ENCODE data around the gene FAM20C. TPM values are rescaled to one million over a fixed set of nuclear protein-coding genes. Genes with fewer than 3 reads are reported as not detected.
"Not testable (repeated sequence)": the region's sequence is repeated elsewhere in the genome, so short reads cannot be mapped to it uniquely, and the experiment has no call there.

Gene FAM20C
- total RNA-seq, 1 donor from 2014 or later = 10.0 TPM

GRCh38 chr7:205115-206010 is 13.0 kb downstream of the FAM20C start:
- no peak overlapping the region for H3K4me3 ChIP-seq (ENCODE audit: insufficient read depth, low read depth, low read length)
- H3K4me1 ChIP-seq (ENCODE audit: insufficient read depth, low read length) = no peaks in the 10 kb centered on the region
- FAIRE-seq (no peak), DNase-seq (ENCODE audit: low read depth) (no peak)
- no peak overlapping the region for H3K9ac ChIP-seq (ENCODE audit: low read length)
- H3K9me3 ChIP-seq (ENCODE audit: insufficient read depth, low read depth, low read length) = peaks cover 8% of the 10 kb centered on the region
- H3K36me3 ChIP-seq (ENCODE audit: insufficient read depth, low read length) = peaks cover 18% of the 10 kb centered on the region
- peaks cover 4% of the 10 kb centered on the region for H3K4me1 Mint-ChIP-seq (ENCODE audit: low read depth, unreplicated experiment)
- peaks cover 15% of the 10 kb centered on the region for H3K36me3 Mint-ChIP-seq (ENCODE audit: low read depth, unreplicated experiment)
- H3K79me2 ChIP-seq (ENCODE audit: insufficient read depth, low read length) = peaks cover 36% of the 10 kb centered on the region
- H3K4me3 Mint-ChIP-seq (ENCODE audit: unreplicated experiment) = no peak overlapping the region
- no peaks in the 10 kb centered on the region for H3K27me3 ChIP-seq (ENCODE audit: insufficient read depth, low read length)
- H3K27me3 Mint-ChIP-seq (ENCODE audit: low read depth, unreplicated experiment) = peaks cover 10% of the 10 kb centered on the region
- no peak overlapping the region for H3K27ac ChIP-seq (ENCODE audit: low read depth, low read length)
- H3K27ac Mint-ChIP-seq (ENCODE audit: unreplicated experiment) = no peak overlapping the region
- TF ChIP-seq, protein P1, sequence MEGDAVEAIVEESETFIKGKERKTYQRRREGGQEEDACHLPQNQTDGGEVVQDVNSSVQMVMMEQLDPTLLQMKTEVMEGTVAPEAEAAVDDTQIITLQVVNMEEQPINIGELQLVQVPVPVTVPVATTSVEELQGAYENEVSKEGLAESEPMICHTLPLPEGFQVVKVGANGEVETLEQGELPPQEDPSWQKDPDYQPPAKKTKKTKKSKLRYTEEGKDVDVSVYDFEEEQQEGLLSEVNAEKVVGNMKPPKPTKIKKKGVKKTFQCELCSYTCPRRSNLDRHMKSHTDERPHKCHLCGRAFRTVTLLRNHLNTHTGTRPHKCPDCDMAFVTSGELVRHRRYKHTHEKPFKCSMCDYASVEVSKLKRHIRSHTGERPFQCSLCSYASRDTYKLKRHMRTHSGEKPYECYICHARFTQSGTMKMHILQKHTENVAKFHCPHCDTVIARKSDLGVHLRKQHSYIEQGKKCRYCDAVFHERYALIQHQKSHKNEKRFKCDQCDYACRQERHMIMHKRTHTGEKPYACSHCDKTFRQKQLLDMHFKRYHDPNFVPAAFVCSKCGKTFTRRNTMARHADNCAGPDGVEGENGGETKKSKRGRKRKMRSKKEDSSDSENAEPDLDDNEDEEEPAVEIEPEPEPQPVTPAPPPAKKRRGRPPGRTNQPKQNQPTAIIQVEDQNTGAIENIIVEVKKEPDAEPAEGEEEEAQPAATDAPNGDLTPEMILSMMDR (IDR thresholded peaks at IDR 0.05; ENCODE audit: insufficient read depth, low read depth, low read length) = no peak
- TF ChIP-seq EZH2 (IDR thresholded peaks at IDR 0.05; ENCODE audit: insufficient read depth, low read length) = no peak
- peaks cover 5% of the 10 kb centered on the region for H3K9me3 Mint-ChIP-seq (ENCODE audit: unreplicated experiment)
- H3K4me2 ChIP-seq (ENCODE audit: low read length) = no peak overlapping the region
- no peak overlapping the region for H2AFZ ChIP-seq (ENCODE audit: low read depth, low read length)
- H4K20me1 ChIP-seq (ENCODE audit: insufficient read depth, low read length) = peaks cover 92% of the 10 kb centered on the region

- H3K9me3 Mint-ChIP-seq (ENCODE audit: unreplicated experiment); H3K27ac ChIP-seq (ENCODE audit: low read depth, low read length); H3K9me3 ChIP-seq (ENCODE audit: insufficient read depth, low read depth, low read length); H3K4me1 Mint-ChIP-seq (ENCODE audit: low read depth, unreplicated experiment); H3K27ac Mint-ChIP-seq (ENCODE audit: unreplicated experiment); H3K9ac ChIP-seq (ENCODE audit: low read length); H2AFZ ChIP-seq (ENCODE audit: low read depth, low read length); FAIRE-seq; H3K4me2 ChIP-seq (ENCODE audit: low read length); H3K4me3 ChIP-seq (ENCODE audit: insufficient read depth, low read depth, low read length); H3K27me3 ChIP-seq (ENCODE audit: insufficient read depth, low read length); H3K27me3 Mint-ChIP-seq (ENCODE audit: low read depth, unreplicated experiment); H3K4me1 ChIP-seq (ENCODE audit: insufficient read depth, low read length); DNase-seq (ENCODE audit: low read depth); H3K4me3 Mint-ChIP-seq (ENCODE audit: unreplicated experiment): not testable (repeated sequence)
- H3K36me3 Mint-ChIP-seq (ENCODE audit: low read depth, unreplicated experiment) = peaks cover 11% of the 10 kb centered on the region
- peaks cover 18% of the 10 kb centered on the region for H3K36me3 ChIP-seq (ENCODE audit: insufficient read depth, low read length)
- peaks cover 92% of the 10 kb centered on the region for H4K20me1 ChIP-seq (ENCODE audit: insufficient read depth, low read length)
- peaks cover 30% of the 10 kb centered on the region for H3K79me2 ChIP-seq (ENCODE audit: insufficient read depth, low read length)
Measured at GRCh38 chr7:206351-206750, 14.0 kb downstream of the FAM20C start.

- Histone ChIP-seq H4K20me1 (ENCODE audit: insufficient read depth, low read length) (peaks cover 92% of the 10 kb centered on the region), H3K9me3 (ENCODE audit: insufficient read depth, low read depth, low read length) (peaks cover 8% of the 10 kb centered on the region), H3K4me1 (ENCODE audit: insufficient read depth, low read length) (no peaks in the 10 kb centered on the region), H3K79me2 (ENCODE audit: insufficient read depth, low read length) (peaks cover 32% of the 10 kb centered on the region), H3K4me3 (ENCODE audit: insufficient read depth, low read depth, low read length) (no peak overlapping the region), H3K27me3 (ENCODE audit: insufficient read depth, low read length) (no peaks in the 10 kb centered on the region), H2AFZ (ENCODE audit: low read depth, low read length) (no peak overlapping the region), H3K27ac (ENCODE audit: low read depth, low read length) (no peak overlapping the region), H3K36me3 (ENCODE audit: insufficient read depth, low read length) (peaks cover 14% of the 10 kb centered on the region), H3K4me2 (ENCODE audit: low read length) (no peak overlapping the region), H3K9ac (ENCODE audit: low read length) (no peak overlapping the region)
- no peaks in the 10 kb centered on the region for H3K9me3 Mint-ChIP-seq (ENCODE audit: unreplicated experiment)
- TF ChIP-seq EZH2 (IDR thresholded peaks at IDR 0.05; ENCODE audit: insufficient read depth, low read length) = no peak
- TF ChIP-seq, protein P1 (IDR thresholded peaks at IDR 0.05; ENCODE audit: insufficient read depth, low read depth, low read length) = peak; percentile 5
- no peak for FAIRE-seq
- no peak overlapping the region for H3K27ac Mint-ChIP-seq (ENCODE audit: unreplicated experiment)
- peaks cover 5% of the 10 kb centered on the region for H3K27me3 Mint-ChIP-seq (ENCODE audit: low read depth, unreplicated experiment)
- no peak overlapping the region for H3K4me3 Mint-ChIP-seq (ENCODE audit: unreplicated experiment)
- DNase-seq (ENCODE audit: low read depth) = no peak
- peaks cover 4% of the 10 kb centered on the region for H3K4me1 Mint-ChIP-seq (ENCODE audit: low read depth, unreplicated experiment)
- H3K36me3 Mint-ChIP-seq (ENCODE audit: low read depth, unreplicated experiment) = peaks cover 11% of the 10 kb centered on the region
Measured at GRCh38 chr7:207418-208129, 15.2 kb downstream of the FAM20C start.

Data from astrocyte (in vitro differentiated cells and primary cell).